Skeletal muscle cell (primary cell): ENCODE measurements around the gene TMEM164.
"Not testable (repeated sequence)": the region's sequence is repeated elsewhere in the genome, so short reads cannot be mapped to it uniquely, and the experiment has no call there.

ENCODE experiments used
- DNase-seq: peaks from one replicate; pipeline ENCODE4 v3.0.0-alpha.2; 2010; ENCODE audit warnings: low read depth
- H3K4me3 ChIP-seq: 2 replicates; pipeline ENCODE4 v1.5.1; 2011; ENCODE audit warnings: low read depth, mild to moderate bottlenecking, control low read depth, low read length, moderate library complexity

TMEM164 gene

GRCh38 chrX:110002300-110003166 lies at the start of gene TMEM164:
TSS of gene TMEM164 (plus strand) at chrX:110003114. CDS start at chrX:110003775, 661 bp downstream.
- H3K4me3 ChIP-seq, result peak within 1 kb of the TSS; percentile 64
- DNase-seq, result peak; percentile 48

- H3K4me3 ChIP-seq, result no peak overlapping the region
- DNase-seq, result no peak
Measured at GRCh38 chrX:109954333-109954732, 48.6 kb upstream of the TMEM164 start.

GRCh38 chrX:109954955-109955354 lies 48.0 kb upstream of the TMEM164 start:
- DNase-seq, result no peak
- H3K4me3 ChIP-seq, result no peak overlapping the region

GRCh38 chrX:109958266-109958665 lies 44.6 kb upstream of the TMEM164 start:
- H3K4me3 ChIP-seq, result no peak overlapping the region

GRCh38 chrX:109959356-109959871 lies 43.5 kb upstream of the TMEM164 start:
- no peak for DNase-seq
- H3K4me3 ChIP-seq, result no peak overlapping the region

More at GRCh38 chrX:109958266-109958665, 44.6 kb upstream of the TMEM164 start:
- no peak for DNase-seq

- H3K4me3 ChIP-seq, result no peak overlapping the region
- no peak for DNase-seq
Measured at GRCh38 chrX:109964390-109964789, 38.5 kb upstream of the TMEM164 start.

- DNase-seq, result peak; percentile 7
- no peak overlapping the region for H3K4me3 ChIP-seq
Measured at GRCh38 chrX:109966246-109966645, 36.7 kb upstream of the TMEM164 start.

GRCh38 chrX:109967156-109967555 lies 35.8 kb upstream of the TMEM164 start:
- peak; percentile 12 for DNase-seq
- H3K4me3 ChIP-seq, result no peak overlapping the region

GRCh38 chrX:109970841-109971240 lies 32.1 kb upstream of the TMEM164 start:
- not testable (repeated sequence) for H3K4me3 ChIP-seq, DNase-seq

GRCh38 chrX:109974906-109975655 lies 27.8 kb upstream of the TMEM164 start:
- peak; percentile 13 for DNase-seq
- H3K4me3 ChIP-seq, result no peak overlapping the region

GRCh38 chrX:109985210-109985609 lies 17.7 kb upstream of the TMEM164 start:
- not testable (repeated sequence) for H3K4me3 ChIP-seq, DNase-seq

GRCh38 chrX:109987884-109988283 lies 15.0 kb upstream of the TMEM164 start:
- H3K4me3 ChIP-seq, result no peak overlapping the region
- DNase-seq, result no peak

GRCh38 chrX:109990582-109991276 lies 12.2 kb upstream of the TMEM164 start:
- DNase-seq, result no peak
- no peak overlapping the region for H3K4me3 ChIP-seq

- H3K4me3 ChIP-seq, result no peak overlapping the region
- DNase-seq, result no peak
Measured at GRCh38 chrX:109992203-109992602, 10.7 kb upstream of the TMEM164 start.

- no peak for DNase-seq
- H3K4me3 ChIP-seq, result no peak overlapping the region
Measured at GRCh38 chrX:109995155-109995554, 7.8 kb upstream of the TMEM164 start.

- DNase-seq, result no peak
- H3K4me3 ChIP-seq, result no peak overlapping the region
Measured at GRCh38 chrX:109997786-109998452, 5.0 kb upstream of the TMEM164 start.

GRCh38 chrX:110000000-110000399 lies 2.9 kb upstream of the TMEM164 start:
- DNase-seq, result no peak
- no peak overlapping the region for H3K4me3 ChIP-seq

GRCh38 chrX:110000847-110001713 lies 1.8 kb upstream of the TMEM164 start:
- DNase-seq, result no peak
- H3K4me3 ChIP-seq, result no peak overlapping the region
